CD4-positive, alpha-beta T cell treated with Interleukin-15 for 1 hour (primary cell): ENCODE results near the gene ZNF550.

Source experiments
- DNase-seq: peaks from one replicate; pipeline ENCODE4 v3.0.0-alpha.2; 2020

The ZNF550 gene

DNA sequence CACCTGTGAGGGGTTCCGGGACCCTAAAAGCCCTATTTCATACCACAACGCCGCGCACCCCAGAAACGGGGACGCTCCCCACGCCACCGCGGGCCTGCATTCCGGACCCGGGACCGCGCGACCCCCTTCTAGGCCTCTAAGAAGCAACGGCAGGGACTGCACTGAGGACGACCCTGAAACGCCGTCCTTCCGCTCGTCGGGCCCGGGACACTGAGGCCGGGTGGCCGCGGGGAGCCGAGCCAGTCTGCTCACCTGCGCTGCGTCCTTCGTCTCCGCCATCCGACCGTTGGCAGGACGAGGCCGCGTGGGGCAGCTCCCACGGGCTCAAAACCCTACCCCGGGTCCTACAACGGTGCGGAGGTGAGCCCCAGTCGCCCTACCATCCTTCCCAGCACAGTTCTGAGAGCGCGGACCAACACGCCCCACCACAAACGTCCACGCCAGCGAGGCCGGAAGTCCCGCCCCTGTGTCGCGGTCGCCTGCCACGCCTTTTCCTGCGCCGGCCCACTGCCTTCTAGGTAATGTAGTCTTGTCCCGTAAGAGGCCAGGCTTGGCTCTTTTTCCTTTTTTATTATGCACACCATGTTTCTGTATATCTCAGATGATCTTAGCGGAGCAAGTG, at the start of gene ZNF550:
TSS of gene ZNF550 (minus strand) at position 460 of the 622 bp plus-strand sequence. CDS start at position 279, 181 bp downstream.
- DNase-seq = peak; percentile 89

DNA sequence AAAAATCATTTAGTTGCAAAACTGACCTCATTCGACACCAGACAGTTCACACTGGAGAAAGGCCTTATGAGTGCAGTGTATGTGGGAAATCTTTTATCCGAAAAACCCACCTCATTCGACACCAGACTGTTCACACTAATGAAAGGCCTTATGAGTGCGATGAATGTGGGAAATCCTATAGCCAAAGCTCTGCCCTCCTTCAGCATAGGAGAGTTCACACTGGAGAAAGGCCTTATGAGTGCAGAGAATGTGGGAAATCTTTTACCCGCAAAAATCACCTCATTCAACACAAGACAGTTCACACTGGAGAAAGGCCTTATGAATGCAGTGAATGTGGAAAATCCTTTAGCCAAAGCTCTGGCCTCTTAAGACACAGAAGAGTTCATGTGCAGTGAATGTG, 47.3 kb upstream of the ZNF550 start:
- DNase-seq = no peak

- DNase-seq = peak; percentile 87
Measured at GRCh38 chr19:57599761-57600383, 40.2 kb upstream of the ZNF550 start, which contains the start of gene ZNF530. Gene ZNF530, plus strand, starts transcription at chr19:57599885. Its CDS starts 4,461 bp downstream, at chr19:57604346.

- no peak for DNase-seq
Measured at GRCh38 chr19:57599377-57599760, 39.7 kb upstream of the ZNF550 start.

- no peak for DNase-seq
Measured at GRCh38 chr19:57587529-57587928, 27.9 kb upstream of the ZNF550 start.

DNA sequence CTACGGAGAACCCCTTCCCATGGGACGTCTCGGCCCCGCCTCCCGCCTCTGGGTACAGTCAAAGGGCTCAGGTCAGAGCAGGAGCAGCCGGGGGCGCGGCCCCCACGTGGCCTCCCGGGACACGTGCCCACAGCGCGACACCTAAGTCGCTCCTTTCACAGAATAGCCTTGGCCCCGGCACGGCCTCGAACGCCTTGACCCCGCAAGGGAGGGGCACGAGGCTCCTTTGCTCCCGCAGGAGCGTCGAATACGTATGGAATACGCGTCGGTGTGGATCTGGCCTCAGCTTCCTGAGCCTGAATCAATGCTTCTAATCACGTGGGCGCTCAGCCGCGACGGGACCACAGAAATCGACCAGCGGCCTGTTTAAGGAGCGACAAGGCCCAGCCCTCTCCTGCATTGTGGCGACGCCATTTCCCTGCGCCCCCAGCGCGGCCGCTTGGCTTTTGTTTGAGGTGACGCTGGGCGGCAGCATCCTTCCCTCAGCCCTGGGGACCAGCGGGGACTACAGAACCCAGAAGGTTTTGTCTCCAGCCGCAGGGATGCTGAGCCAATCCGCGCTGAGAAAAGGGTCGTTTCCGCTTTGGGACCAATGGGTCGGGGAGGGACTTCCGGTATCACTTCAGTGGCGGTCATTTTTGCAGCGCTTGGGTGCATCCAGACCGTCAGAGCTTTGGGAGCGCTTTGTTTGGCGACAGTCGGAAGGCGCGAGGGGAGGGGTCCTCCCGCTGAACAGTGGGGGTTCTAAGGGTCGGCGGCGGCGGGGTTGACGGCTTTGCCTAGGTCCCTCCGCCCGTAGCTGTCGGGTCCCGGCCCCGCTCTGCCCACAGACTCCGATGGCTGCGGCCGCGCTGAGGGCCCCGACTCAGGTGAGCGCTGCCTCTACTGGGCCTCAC, 24.1 kb upstream of the ZNF550 start, which contains the start of gene ZIK1:
TSS of gene ZIK1 (plus strand) at position 625 of the 896 bp plus-strand sequence. CDS start at position 837, 212 bp downstream.
- DNase-seq = peak; percentile 94

DNA sequence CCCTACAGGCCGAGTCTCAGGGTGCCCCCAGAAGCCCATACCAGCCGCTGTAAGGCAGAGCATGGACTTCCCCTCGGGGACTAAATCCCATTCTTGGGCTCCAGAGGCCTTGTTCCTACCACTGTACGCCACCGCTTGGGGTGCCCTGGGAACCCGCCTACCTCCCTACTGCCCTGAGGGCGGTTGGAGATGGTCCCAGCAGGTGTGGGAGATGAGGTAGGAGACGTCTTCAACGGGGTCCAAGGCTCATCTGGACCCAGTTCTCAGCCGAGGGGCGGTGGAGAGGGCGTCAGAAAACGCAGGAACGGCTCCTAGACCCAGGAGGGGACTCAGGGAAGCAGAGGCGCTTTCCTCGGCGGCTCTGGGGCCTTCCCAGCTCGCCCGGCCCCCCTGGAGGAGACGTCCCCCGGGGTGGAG, 23.4 kb upstream of the ZNF550 start:
- no peak for DNase-seq

GRCh38 chr19:57578487-57579205, 19.0 kb upstream of the ZNF550 start, which contains the start of gene ZNF416:
Gene ZNF416, minus strand, starts transcription at chr19:57578911. Its CDS starts 207 bp downstream, at chr19:57578704.
- DNase-seq = peak; percentile 98

DNA sequence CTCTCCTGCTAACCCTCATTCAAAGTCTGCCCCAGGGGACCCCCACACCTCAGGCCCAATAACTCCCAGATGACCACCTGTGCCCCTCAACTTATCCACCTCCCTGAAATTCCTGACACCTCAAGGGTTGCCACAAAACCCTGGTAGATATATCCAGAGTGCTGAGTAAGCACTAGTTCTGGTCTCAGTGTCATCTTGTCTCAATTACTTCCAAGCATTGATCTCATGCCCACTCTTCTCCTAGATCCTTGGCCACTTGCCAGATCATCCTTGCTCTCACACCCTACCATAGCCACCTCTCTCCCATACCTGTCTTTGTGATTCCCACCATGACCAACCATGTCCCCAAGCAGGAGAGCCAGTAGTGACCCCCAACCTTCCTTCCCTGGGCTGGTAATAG, 17.0 kb upstream of the ZNF550 start:
- no peak for DNase-seq

GRCh38 chr19:57572415-57572947, 12.8 kb upstream of the ZNF550 start:
- DNase-seq = no peak

DNA sequence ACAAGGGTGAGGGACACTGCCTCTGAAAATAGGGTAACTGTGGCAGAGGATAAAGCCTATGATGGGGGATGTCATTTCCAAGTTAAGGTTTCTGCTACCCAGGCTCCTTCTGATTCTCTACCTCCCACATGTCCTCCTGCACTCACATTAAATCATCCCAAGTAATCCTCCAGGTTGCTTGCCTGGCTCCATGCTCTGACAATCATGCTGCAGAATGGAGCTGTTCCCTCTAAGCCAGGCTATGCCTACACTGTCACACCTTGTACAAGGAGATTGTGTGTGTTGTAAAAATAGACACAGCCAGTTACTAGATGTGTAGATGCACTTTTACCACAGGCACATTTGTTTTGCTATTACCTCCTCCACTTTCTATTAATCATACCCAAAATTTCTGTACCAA, 11.0 kb upstream of the ZNF550 start:
- no peak for DNase-seq

- no peak for DNase-seq
Measured at GRCh38 chr19:57566396-57567265, 7.0 kb upstream of the ZNF550 start.

GRCh38 chr19:57563547-57563946, 3.9 kb upstream of the ZNF550 start:
- DNase-seq = no peak

DNA sequence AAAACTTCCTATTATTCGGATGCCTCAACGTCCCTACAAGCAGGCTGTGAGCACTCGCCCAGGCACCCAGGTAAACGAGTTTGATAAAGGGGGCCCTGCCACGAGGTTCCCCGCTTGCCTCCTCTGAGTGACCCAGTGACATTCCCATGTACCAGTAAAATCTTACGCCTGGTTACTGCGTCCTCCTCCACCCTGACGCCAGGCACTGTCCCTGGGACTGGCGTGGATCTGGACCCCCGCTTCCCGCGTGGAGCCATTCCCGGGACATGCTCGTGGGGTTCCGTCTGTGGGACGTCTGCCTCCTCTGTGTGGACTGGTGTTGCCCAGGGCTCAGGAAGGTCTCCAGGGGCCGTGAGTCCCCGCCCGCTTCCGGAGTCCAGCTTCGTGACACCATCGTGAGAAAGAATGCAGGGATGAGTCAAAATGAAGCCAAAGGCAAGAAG, 407 bp upstream of the ZNF550 start:
- no peak for DNase-seq

DNA sequence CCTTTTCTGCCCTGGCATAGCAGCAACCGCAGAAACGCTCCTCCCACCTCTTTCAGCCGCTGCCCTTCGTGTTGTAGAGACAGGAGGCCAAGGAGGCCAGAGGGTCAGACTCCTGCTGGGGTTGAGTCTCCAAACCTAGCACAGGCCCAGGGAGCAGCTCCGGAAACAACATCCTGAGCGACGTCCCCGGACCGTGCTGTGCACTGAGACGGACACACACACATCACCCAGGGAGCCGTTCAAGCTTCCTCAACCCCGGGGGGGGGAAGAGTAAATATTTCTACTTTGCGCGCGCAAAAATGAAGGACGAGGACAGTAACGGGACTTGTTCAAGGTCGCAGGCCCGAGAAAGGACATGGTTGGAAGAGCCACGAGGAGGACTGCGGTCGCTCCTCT, 657 bp downstream of the ZNF550 start:
- DNase-seq = no peak

DNA sequence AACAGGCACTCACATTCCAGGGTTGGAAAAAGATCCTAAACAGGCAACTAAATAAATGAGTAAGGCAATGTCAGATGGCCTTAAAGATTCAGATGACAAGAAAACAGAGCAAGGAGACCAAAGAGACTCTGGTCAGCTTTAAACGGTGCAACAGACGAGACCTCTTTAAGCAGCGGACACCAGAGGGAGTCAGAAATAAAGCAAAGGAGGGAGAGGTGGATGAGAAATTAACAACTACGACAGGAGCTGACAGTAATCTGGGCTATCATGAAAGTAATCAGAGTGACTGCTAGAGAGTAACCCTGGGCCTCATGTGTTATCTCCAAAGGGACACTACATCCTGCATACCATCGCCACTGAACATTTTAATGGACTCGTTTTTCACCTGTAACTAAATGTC, 1.1 kb downstream of the ZNF550 start:
- DNase-seq = no peak

- no peak for DNase-seq
Measured at GRCh38 chr19:57557659-57558058, 2.0 kb downstream of the ZNF550 start.

GRCh38 chr19:57552432-57552831, 7.2 kb downstream of the ZNF550 start:
- no peak for DNase-seq

GRCh38 chr19:57546513-57546912, 13.2 kb downstream of the ZNF550 start:
- no peak for DNase-seq

GRCh38 chr19:57537953-57538547, 21.6 kb downstream of the ZNF550 start:
- no peak for DNase-seq
